Glutamatergic neuron (in vitro differentiated cells): Measurements from ENCODE around the gene GLG1. TPM values are rescaled to one million over a fixed set of nuclear protein-coding genes. Genes with fewer than 3 reads are reported as not detected.

Experiments
- DNase-seq: peaks from one replicate; pipeline ENCODE4 v3.0.0; 2022
- H3K27ac Mint-ChIP-seq: one replicate; pipeline ENCODE4 v1.8.0; 2020; ENCODE audit warnings: mild to moderate bottlenecking, mixed read lengths, inconsistent platforms; ENCODE audit not compliant: unreplicated experiment
- H3K27me3 Mint-ChIP-seq: one replicate; pipeline ENCODE4 v1.8.0; 2020; ENCODE audit warnings: mild to moderate bottlenecking, moderate library complexity, mixed read lengths, inconsistent platforms; ENCODE audit not compliant: unreplicated experiment
- H3K36me3 Mint-ChIP-seq: one replicate; pipeline ENCODE4 v1.8.0; 2020; ENCODE audit warnings: mild to moderate bottlenecking, mixed read lengths, inconsistent platforms; ENCODE audit not compliant: unreplicated experiment
- H3K4me1 Mint-ChIP-seq: one replicate; pipeline ENCODE4 v1.8.0; 2020; ENCODE audit warnings: mild to moderate bottlenecking, low read depth, mixed read lengths, inconsistent platforms; ENCODE audit not compliant: unreplicated experiment
- H3K4me3 Mint-ChIP-seq: one replicate; pipeline ENCODE4 v1.8.0; 2020; ENCODE audit warnings: mild to moderate bottlenecking, mixed read lengths, inconsistent platforms; ENCODE audit not compliant: unreplicated experiment
- H3K9me3 Mint-ChIP-seq: one replicate; pipeline ENCODE4 v1.8.0; 2020; ENCODE audit warnings: mild to moderate bottlenecking, moderate library complexity, mixed read lengths, inconsistent platforms; ENCODE audit not compliant: unreplicated experiment
- CTCF ChIP-seq: fragments of 200-600 bp; sonication (generic); IDR thresholded peaks from one replicate; pipeline ENCODE4 v1.5.0; 2021; ENCODE audit not compliant: partially characterized antibody, unreplicated experiment
- total RNA-seq: library from RNA; stranded (reverse); fragmentation: NEBNext Ultra II Directional; extraction: Animal tissue kit (Norgen Biotek cat#: 25700); gene quantifications from one replicate; pipeline ENCODE4 v1.2.1, GENCODE V29; 2021; ENCODE audit not compliant: unreplicated experiment

Gene GLG1
- total RNA-seq, 1 donor from 2014 or later = 143 TPM

- peaks cover 12% of the 10 kb centered on the region for H3K4me1 Mint-ChIP-seq
- H3K36me3 Mint-ChIP-seq = no peaks in the 10 kb centered on the region
- DNase-seq = no peak
- peaks cover 7% of the 10 kb centered on the region for H3K27me3 Mint-ChIP-seq
- peak overlapping the region; percentile 53 for H3K27ac Mint-ChIP-seq
- no peak for TF ChIP-seq CTCF
- H3K4me3 Mint-ChIP-seq = no peak overlapping the region
- no peaks in the 10 kb centered on the region for H3K9me3 Mint-ChIP-seq
Observed at GRCh38 chr16:74469946-74470478, 136.9 kb downstream of the GLG1 start.

- Mint-ChIP-seq H3K4me1 (peaks cover 12% of the 10 kb centered on the region), H3K36me3 (no peaks in the 10 kb centered on the region), H3K4me3 (no peak overlapping the region), H3K27ac (peak overlapping the region; percentile 53), H3K27me3 (peaks cover 7% of the 10 kb centered on the region), H3K9me3 (peaks cover 1% of the 10 kb centered on the region)
- TF ChIP-seq CTCF = no peak
- peak; percentile 20 for DNase-seq
Observed at GRCh38 chr16:74468807-74469525, 137.9 kb downstream of the GLG1 start.

- Mint-ChIP-seq H3K4me1 (peaks cover 12% of the 10 kb centered on the region), H3K36me3 (no peaks in the 10 kb centered on the region), H3K4me3 (no peak overlapping the region), H3K27ac (no peak overlapping the region), H3K9me3 (peaks cover 2% of the 10 kb centered on the region), H3K27me3 (peaks cover 9% of the 10 kb centered on the region)
- DNase-seq = no peak
- no peak for TF ChIP-seq CTCF
Observed at GRCh38 chr16:74466872-74467271, 140.0 kb downstream of the GLG1 start.

GRCh38 chr16:74465851-74466685 is 140.8 kb downstream of the GLG1 start:
- H3K4me1 Mint-ChIP-seq = peaks cover 10% of the 10 kb centered on the region
- H3K9me3 Mint-ChIP-seq = peaks cover 2% of the 10 kb centered on the region
- TF ChIP-seq CTCF = no peak
- DNase-seq = no peak
- H3K4me3 Mint-ChIP-seq = no peak overlapping the region
- H3K27ac Mint-ChIP-seq = no peak overlapping the region
- peaks cover 9% of the 10 kb centered on the region for H3K27me3 Mint-ChIP-seq
- H3K36me3 Mint-ChIP-seq = no peaks in the 10 kb centered on the region
